CD4-positive, alpha-beta T cell treated with Interleukin-4 for 1 hour (primary cell): ENCODE measurements around the gene GNS.

Source experiments
- DNase-seq, 2 donors: peaks; one replicate each; pipeline ENCODE4 v3.0.0-alpha.2; 2020 to 2022

GNS gene

DNA sequence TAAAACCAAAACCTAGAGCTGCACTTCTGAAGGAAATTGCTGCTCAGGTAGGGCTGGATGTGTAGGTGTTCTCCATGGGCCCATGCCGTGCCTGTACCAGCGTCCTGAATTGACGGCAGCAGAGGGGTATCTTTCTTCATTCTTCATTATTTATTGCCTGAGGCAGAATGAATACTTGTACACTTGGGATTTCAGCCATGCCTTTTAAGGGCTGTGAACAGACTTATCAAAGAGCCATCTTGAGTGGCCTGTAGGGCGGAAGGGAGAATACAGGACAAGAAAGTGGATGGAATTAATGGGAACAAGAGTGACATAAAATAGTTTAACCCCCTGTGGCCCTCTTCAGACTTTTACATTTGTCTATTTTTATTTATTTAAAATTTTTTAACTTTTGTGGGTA is 87.5 kb downstream of the GNS start:
- DNase-seq: no peak

DNA sequence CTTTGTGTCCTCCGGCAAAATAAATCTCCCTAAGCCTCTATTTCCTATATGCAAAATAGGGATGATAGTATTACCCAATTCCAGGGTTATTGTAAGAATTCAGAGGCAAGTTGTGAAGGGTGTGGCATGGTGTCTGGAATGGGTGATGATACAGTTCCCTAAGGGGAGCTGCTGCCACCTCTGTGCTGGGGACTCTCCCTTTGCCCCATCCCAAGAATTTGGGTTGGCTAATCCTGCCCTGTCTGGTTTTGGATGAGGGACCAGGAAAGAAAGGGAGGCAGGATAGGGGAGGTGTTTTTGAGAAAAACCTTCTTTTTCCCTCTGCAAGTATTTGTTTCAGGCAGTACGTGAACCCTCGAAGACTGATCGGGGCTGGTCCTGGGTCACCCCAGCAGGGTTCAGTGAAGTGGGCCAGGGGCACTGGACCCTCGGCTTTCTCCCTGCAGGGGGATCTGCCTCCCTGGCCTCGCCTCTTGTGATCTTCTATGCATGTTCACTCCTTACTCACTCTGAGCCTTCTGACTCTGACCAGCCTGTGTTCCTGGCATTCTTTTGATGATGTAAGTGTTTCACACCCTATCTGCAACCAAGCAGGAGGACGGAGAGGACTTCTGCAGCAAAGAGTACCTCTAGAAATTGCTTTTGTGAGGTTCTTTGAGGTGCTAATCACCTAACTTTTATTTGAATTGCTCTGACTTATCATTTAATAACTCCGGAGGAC is 88.1 kb downstream of the GNS start:
- no peak for DNase-seq

DNA sequence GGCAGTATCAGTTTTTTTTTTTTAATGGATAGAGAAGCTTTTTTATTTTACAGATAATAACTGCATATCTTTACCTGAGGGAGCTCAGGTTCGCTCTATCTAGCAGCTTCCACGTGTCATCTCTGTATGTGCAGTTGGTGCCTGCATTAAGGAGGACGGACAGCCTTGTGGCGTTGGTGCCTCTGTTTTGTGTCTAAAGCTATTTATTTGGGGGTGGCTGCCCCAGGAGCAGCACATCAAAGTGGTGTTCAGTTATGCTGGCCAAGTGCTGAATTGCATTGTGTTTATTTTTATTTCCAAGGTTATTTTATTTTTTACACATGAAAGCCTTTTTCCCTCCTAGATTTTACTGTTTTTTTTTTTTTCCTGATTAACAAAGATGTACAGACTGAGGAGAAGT is 89.2 kb downstream of the GNS start:
- DNase-seq: peak in 1 of 2 donors; percentile 52

- peak; percentile 58 to 87 for DNase-seq
Observed at GRCh38 chr12:64669270-64669842, 89.8 kb downstream of the GNS start.

GRCh38 chr12:64667793-64668192 is 91.4 kb downstream of the GNS start:
- no peak for DNase-seq

GRCh38 chr12:64666054-64666914 is 92.9 kb downstream of the GNS start:
- DNase-seq: no peak

- peak; percentile 84 to 91 for DNase-seq
Observed at GRCh38 chr12:64665514-64665913, 93.7 kb downstream of the GNS start.
